A673 (cell line): Measurements from ENCODE around the gene DLGAP5.

Experiments used
- CTCF ChIP-seq: fragments of 300-800, 200-600 bp; sonication (generic); conservative IDR thresholded peaks from 2 replicates; pipeline ENCODE4 v1.5.1; 2017; ENCODE audit warnings: low read depth, mild to moderate bottlenecking, antibody characterized with exemption, low read length, moderate library complexity, mixed read lengths
- EZH2 ChIP-seq: fragments of 200-600 bp; sonication (generic); IDR thresholded peaks from 2 replicates; pipeline ENCODE4 v1.6.1; 2017; ENCODE audit warnings: borderline replicate concordance, low read depth, mild to moderate bottlenecking, mixed read lengths, antibody characterized with exemption, low read length; ENCODE audit not compliant: poor library complexity, severe bottlenecking

- TF ChIP-seq CTCF (no peak), EZH2 (no peak)
Observed at GRCh38 chr14:55126932-55127459, 64.4 kb downstream of the DLGAP5 start.
